Cardiac fibroblast (primary cell): ENCODE measurements around the gene ZC3H13.

Experiments used
- DNase-seq, 2 donors: peaks; one replicate each; pipeline versions ENCODE4 v3.0.0 to v3.0.0-alpha.2; 2010; ENCODE audit warnings: low read depth in 2 of 2
- H3K4me3 ChIP-seq, 2 donors: replicated peaks in 1 of 2; 1 replicate in 1 of 2; 2 replicates in 1 of 2; pipeline ENCODE4 v1.5.1; 2011; ENCODE audit warnings: low read depth in 2 of 2, low read length in 2 of 2, mild to moderate bottlenecking in 2 of 2, moderate library complexity in 1 of 2
- CTCF ChIP-seq: IDR thresholded peaks from one replicate; pipeline ENCODE4 v1.5.1; 2011; ENCODE audit warnings: low read depth, mild to moderate bottlenecking, low read length, inconsistent platforms

The ZC3H13 gene

DNA sequence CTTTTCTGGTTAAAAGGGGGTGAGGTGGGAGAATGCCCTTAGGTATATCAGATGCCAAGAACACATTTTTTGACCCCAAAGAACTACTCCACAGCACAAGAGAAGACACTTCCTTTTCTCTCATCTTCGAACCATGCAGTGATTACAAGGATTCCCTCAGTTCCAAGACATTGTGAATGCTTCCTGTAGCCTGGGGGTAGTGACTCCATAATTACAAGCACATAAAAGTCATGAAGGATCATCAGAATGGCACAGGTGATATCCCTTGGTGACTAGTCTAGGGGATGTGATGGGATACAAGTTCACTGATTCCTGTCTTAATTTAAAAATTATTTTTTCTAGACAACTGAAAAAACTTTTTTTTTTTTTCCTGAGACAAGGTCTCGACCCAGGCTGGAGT lies 78.0 kb downstream of the ZC3H13 start:
- no peak for DNase-seq
- TF ChIP-seq CTCF = no peak

GRCh38 chr13:45967589-45967988 lies 85.0 kb downstream of the ZC3H13 start:
- no peak for DNase-seq
- H3K4me3 ChIP-seq = no peak overlapping the region
- no peak for TF ChIP-seq CTCF

More for the DNA sequence above, 78.0 kb downstream of the ZC3H13 start:
- H3K4me3 ChIP-seq = no peak overlapping the region

DNA sequence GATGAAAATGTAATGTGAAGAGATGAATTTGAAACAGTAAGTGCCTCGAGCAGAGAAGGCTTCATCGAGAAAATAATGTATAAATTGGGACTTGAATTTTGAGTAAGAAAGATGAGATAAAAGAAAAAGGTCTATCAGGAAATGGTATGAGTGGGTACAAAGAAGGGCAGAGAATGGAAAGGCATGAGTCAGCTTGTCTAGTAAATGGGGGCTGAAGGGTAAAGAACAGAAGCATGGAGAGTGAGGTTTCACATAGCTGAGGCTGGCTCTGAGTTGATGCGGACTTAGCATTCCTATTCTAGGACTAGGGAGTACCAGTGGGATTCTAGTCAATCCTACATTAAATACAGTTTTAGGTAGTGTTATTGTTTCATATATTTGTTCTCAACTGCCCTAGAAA lies 85.8 kb downstream of the ZC3H13 start:
- TF ChIP-seq CTCF = no peak
- no peak overlapping the region for H3K4me3 ChIP-seq

DNA sequence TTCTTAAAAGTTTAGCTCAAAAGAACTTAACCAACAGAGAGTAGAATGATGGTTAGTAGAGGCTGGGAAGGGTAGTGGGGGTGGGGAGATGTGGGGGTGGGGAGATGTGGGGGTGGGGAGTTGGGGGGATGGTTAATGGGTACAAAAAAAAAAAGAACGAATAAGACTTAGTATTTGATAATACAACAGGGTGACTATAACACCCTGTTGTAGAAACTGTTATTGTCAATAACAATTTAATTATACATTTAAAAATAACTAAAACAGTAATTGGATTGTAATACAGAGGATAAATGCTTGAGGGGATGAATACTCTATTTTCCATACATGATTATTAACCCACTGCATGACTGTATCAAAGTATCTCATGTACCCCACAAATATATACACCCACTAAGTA lies 91.1 kb downstream of the ZC3H13 start:
- TF ChIP-seq CTCF = no peak
- DNase-seq = no peak

More for the DNA sequence above, 85.8 kb downstream of the ZC3H13 start:
- DNase-seq = no peak

GRCh38 chr13:45954836-45955800 lies 97.4 kb downstream of the ZC3H13 start:
- peak in 1 of 2 donors; percentile 18 for DNase-seq
- TF ChIP-seq CTCF = no peak
- H3K4me3 ChIP-seq = no peak overlapping the region

More for the DNA sequence above, 91.1 kb downstream of the ZC3H13 start:
- H3K4me3 ChIP-seq = no peak overlapping the region

DNA sequence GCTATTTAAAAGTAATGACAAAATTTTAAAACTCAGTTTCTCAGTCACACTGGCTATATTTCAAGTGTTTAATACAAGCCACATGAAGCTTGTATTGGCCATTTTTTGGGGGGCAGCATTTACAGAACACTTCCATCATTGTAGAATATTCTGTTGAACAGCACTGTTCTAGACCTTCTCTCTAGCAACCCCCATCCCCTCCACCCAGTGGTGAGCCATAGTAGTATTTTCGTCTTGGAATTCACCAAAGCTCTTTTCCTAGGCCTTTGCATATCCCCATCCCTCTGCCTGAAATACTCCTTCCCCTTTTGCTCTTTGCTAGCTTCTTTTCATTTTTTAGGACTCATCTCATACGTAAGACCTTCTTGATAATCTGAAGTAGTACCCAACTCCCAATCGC lies 99.5 kb downstream of the ZC3H13 start:
- no peak for DNase-seq
- TF ChIP-seq CTCF = no peak
- H3K4me3 ChIP-seq = no peak overlapping the region
